ENCODE measurements around the gene ZBTB34.

The ZBTB34 gene

DNA sequence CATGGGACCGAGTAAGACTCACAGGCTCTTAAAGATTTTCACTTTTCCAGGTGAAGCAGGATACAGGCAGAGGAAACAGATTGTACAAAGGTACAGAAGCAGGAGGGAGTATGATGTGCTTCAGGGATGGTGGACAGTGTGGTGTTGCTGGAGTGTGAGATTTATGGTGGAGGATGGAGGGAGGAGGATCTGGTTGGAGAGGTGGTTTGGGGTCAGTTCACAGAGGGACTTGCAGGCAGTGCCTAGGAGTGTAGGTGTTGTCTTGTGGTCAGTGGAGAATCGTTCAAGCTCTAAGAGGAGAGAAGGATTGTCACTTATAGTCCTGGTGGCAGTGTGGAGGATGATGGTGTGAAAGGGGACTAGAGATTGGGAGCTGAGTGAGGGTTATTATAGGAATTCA lies 65.9 kb downstream of the ZBTB34 start:
- no peak for DNase-seq (ENCODE audit: low read depth)

DNA sequence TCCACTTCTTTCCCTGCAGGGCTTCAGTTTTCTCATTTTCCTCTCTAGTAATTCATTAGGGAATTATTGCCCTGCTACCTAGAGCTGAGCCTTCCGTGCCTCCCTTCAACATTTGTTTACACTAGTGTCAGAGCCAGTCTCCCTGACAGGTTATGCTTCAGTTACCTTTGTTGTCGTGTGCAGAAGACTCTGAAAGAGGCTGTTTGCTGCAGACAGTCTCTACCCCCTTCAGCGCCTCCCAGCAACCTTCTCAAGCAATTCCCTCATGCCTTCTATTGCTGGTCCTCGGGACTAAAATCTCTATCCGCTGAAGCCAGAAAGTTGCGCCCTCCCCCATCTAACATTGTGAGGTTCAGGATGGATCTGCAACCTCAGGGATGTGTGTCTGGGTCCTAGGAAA lies 67.0 kb downstream of the ZBTB34 start:
- no peak for DNase-seq (ENCODE audit: low read depth)

DNA sequence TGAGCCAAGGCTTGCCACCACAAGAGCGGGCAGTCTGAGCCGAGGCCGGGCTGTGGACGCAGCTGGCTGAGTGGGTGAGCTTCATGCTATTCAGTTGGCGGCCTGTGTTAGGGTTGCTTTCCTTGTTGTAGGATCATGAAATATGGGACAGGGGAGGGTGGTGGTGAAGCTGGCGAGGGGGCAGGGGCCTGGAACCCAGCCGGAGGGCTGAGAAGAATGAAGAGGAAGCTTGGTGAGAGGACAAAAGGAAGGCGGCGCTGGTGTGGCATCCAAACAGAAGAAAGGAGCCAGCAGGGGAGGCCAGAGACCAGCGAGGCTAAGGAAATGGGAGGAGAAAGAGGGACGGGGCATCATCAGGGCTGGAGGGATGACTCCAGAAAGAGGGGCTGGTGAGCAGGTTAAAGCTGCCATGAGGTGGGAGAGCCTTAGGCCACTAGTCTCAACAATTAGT lies 72.5 kb downstream of the ZBTB34 start:
- no peak for DNase-seq (ENCODE audit: low read depth)

DNA sequence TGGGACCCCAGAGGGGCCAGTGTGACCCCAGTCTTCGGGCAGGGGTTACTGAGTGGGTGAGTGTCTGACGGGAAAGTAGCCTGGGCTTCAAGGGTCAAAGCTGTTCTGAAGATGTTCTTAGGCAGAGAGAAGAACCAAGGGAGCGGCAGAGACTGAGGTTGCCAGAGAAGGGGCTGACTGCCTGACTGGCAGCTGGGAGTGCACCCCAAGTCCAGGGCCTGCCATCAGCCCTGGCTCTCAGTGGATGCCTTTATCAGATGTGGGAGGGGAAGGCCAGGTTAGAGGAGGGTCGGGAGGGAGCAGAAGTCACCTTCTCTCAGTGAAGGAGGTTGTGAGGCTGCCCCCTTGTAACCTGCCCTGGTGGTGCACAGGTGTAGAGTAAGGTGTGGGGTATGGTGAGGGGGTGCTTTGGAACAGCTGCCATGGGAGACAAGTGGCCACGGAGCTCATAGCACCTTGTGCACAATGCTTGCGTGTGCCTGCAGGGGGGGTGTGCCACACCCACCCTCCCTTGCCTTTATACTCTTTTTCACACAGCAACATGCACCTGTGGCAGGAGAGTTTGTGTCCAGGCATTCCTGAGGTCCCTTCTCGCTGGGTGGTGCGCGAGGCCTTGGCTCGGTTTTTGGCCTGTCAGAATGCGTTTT lies 73.0 kb downstream of the ZBTB34 start:
- DNase-seq (ENCODE audit: low read depth), result no peak

DNA sequence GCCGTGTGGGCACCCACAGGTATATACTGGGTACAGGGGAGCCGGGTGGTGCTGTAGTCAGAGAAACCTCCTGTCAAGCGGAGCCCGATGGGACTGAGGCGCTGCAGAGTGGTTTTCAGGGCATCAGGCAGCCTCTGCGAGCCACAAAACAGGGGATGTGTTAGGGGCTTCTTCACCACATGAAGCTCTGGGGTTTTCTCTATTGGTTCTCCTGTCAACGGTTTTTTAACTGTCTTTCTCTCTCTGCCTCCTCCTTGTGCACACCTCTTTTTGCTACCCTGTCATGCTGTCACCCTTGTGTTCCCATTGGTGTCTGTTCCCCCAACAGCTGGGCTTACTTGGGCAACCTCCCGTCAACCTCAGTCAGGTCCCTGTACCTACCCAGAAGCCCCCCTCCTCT lies 74.0 kb downstream of the ZBTB34 start:
- DNase-seq (ENCODE audit: low read depth), result no peak
